Measurements from ENCODE around the gene TRIM63. TPM values are rescaled to one million over a fixed set of nuclear protein-coding genes. Genes with fewer than 3 reads are reported as not detected.
A peak's percentile ranks its signal among the peaks of the same experiment; 100 is the strongest.

The TRIM63 gene
- total and polyA plus RNA-seq, 9 of the 15 experiments (the other 6 are each of a cell fraction or from before 2014, with no cell fraction given) = 0.08 to 0.57 (median 0.36) TPM

DNA sequence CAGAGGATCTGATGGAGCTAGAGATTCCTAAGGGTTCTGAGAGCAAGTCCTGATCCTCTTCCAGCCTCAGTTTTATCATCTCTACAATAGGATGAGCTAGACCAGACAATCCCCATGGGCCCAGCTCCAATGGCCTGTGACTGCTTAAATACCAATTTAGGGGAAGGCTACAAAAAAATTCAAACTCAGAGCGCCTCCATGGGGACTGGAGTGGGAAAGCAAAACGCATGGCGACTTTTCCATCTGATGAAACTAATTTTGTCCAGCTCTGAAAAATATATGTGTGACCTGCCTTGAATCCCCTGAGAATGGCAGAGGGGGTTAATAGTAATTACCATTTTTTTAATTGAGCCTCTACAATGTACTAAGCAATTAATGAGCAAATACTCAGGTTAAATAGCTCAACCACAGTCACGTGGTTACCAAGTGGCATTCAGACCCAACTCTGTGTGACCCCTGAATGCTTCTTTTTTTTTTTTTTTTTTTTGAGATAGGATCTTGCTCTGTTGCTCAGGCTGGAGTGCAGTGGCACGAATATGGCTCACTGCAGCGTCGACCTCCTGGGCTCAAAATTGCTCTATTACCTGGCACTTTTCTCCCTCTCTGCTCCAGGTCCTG lies 37.5 kb downstream of the TRIM63 start:
- WGBS (ENCODE audit: insufficient coverage, low coverage, missing lambda C conversion rate) = 33% methylated on average over 7 of the region's 7 CpGs
- intact Hi-C loops (cut with micrococcal nuclease) (loop anchor here (1.0 kb wide), 1 partner anchor 135 kb away; no protein-coding TSS in a partner anchor), in situ Hi-C loops (cut with MboI) (no loop called here)
- no peak overlapping the region for H3K4me2 ChIP-seq (ENCODE audit: insufficient read depth, low read length)
- no peaks in the 10 kb centered on the region for H4K20me1 ChIP-seq (replicated peaks; ENCODE audit: control insufficient read depth, insufficient read depth, low read length)
- no TSS peak for BruUV-seq (replicated peaks)
- no peak overlapping the region for H3K27ac ChIP-seq (ENCODE audit: extremely low read depth, low read depth, low read length)
- no peak overlapping the region for H3K4me3 ChIP-seq
- H3K9ac ChIP-seq (ENCODE audit: insufficient read depth in 1 of 2, low read depth in 2 of 2, low read length in 2 of 2) = peak overlapping the region in 1 of 2 experiments; percentile 60; a peak in 1 of 4 replicates
- H3K36me3 ChIP-seq (ENCODE audit: control insufficient read depth, insufficient read depth, low read length) = no peaks in the 10 kb centered on the region
- H3K27me3 ChIP-seq (ENCODE audit: control insufficient read depth in 2 of 2, insufficient read depth in 2 of 2, low read length in 2 of 2) = no peaks in the 10 kb centered on the region
- no peaks in the 10 kb centered on the region for H3K9me1 ChIP-seq (ENCODE audit: control insufficient read depth, insufficient read depth, low read length)
- H2AFZ ChIP-seq (ENCODE audit: low read depth, low read length) = peak overlapping the region; percentile 32; the same call in 1 of the 2 replicates
- CTCF ChIA-PET (ENCODE audit: low intra/inter-chr PET ratio) = interaction anchor here (0.6 to 2.9 kb wide), 3 partner anchors 134 to 193 kb away, joined by 3 to 25 read pairs (median 7); no protein-coding TSS in a partner anchor
- H3K4me1 ChIP-seq (replicated peaks in 1 of 2; ENCODE audit: control insufficient read depth in 2 of 2, insufficient read depth in 2 of 2, low read length in 2 of 2) = peaks cover 28 to 47% of the 10 kb centered on the region in 2 experiments
- POLR2A ChIA-PET = interaction anchor here (0.6 to 1.4 kb wide), 11 partner anchors 10 to 247 kb away, joined by 3 to 9 read pairs (median 4); partner anchors contain the start of genes MTFR1L and PAFAH2
- peaks cover 6% of the 10 kb centered on the region; the same call in 2 of the 3 replicates for H3K79me2 ChIP-seq (ENCODE audit: control insufficient read depth, insufficient read depth, low read length)
- peak; percentile 69 for ATAC-seq
- no peaks in the 10 kb centered on the region for H3K9me3 ChIP-seq (replicated peaks; ENCODE audit: control insufficient read depth, insufficient read depth, low read depth, low read length)
- peak; percentile 75 for FAIRE-seq
- DNase-seq (ENCODE audit: extremely low read depth in 1 of 4, low spot score in 3 of 4) = peak; percentile 58 to 72 (median 64)
- TF ChIP-seq KDM1A (IDR thresholded peaks at IDR 0.05) (peak in 1 of 2 experiments; percentile 49; a peak in 1 of 4 replicates), HNRNPUL1 (IDR thresholded peaks at IDR 0.05; ENCODE audit: low read length) (no peak), RAD21 (CRISPR knock-in tag; conservative IDR thresholded peaks at IDR 0.05 in 1 of 2, IDR thresholded peaks at IDR 0.05 in 1 of 2) (peak; percentile 68 to 84), ARID1B (IDR thresholded peaks at IDR 0.05) (0 out of 2 replicates have a peak, but pooled peaks have one; percentile 9), MYC (IDR thresholded peaks at IDR 0.05; ENCODE audit: low read depth, low read length) (peak; percentile 91), MYC (CRISPR knock-in tag; IDR thresholded peaks at IDR 0.05; ENCODE audit: borderline replicate concordance, low read depth) (no peak), DDX20 (tag; IDR thresholded peaks at IDR 0.05; ENCODE audit: low read depth) (no peak), POLR3A (IDR thresholded peaks at IDR 0.05; ENCODE audit: borderline replicate concordance, extremely low read depth, insufficient read depth, insufficient read length) (no peak), ZNF75A (CRISPR knock-in tag; IDR thresholded peaks at IDR 0.05) (no peak), DPF2 (IDR thresholded peaks at IDR 0.05) (0 out of 2 replicates have a peak, but pooled peaks have one; percentile 20), ELF4 (CRISPR knock-in tag; IDR thresholded peaks at IDR 0.05) (no peak), HLTF (IDR thresholded peaks at IDR 0.05) (no peak), HDAC8 (tag; IDR thresholded peaks at IDR 0.05) (no peak), NFATC3 (IDR thresholded peaks at IDR 0.05) (no peak), PCBP1 (IDR thresholded peaks at IDR 0.05; ENCODE audit: low read depth, low read length, poor library complexity, severe bottlenecking) (no peak), RFX7 (CRISPR knock-in tag; IDR thresholded peaks at IDR 0.05) (no peak), ZNF740 (CRISPR knock-in tag; IDR thresholded peaks at IDR 0.05) (no peak), ZNF740 (tag; IDR thresholded peaks at IDR 0.05) (no peak), JUND (IDR thresholded peaks at IDR 0.05; ENCODE audit: borderline replicate concordance, low read depth, low read length) (peak; percentile 20; the same call in 1 of the 2 replicates), JUND (tag; IDR thresholded peaks at IDR 0.05; ENCODE audit: borderline replicate concordance, low read depth, low read length) (no peak)
- TF ChIP-seq, protein P1, sequence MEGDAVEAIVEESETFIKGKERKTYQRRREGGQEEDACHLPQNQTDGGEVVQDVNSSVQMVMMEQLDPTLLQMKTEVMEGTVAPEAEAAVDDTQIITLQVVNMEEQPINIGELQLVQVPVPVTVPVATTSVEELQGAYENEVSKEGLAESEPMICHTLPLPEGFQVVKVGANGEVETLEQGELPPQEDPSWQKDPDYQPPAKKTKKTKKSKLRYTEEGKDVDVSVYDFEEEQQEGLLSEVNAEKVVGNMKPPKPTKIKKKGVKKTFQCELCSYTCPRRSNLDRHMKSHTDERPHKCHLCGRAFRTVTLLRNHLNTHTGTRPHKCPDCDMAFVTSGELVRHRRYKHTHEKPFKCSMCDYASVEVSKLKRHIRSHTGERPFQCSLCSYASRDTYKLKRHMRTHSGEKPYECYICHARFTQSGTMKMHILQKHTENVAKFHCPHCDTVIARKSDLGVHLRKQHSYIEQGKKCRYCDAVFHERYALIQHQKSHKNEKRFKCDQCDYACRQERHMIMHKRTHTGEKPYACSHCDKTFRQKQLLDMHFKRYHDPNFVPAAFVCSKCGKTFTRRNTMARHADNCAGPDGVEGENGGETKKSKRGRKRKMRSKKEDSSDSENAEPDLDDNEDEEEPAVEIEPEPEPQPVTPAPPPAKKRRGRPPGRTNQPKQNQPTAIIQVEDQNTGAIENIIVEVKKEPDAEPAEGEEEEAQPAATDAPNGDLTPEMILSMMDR (IDR thresholded peaks at IDR 0.05 in 2 of 3, conservative IDR thresholded peaks at IDR 0.05 in 1 of 3; ENCODE audit: insufficient read depth in 2 of 3, low read depth in 1 of 3, low read length in 3 of 3) = peak; percentile 68 to 91 (median 71)
